Stimulated activated CD8-positive, alpha-beta memory T cell treated with anti-CD3 and anti-CD28 coated beads, Interleukin-4, amount 100 ng/mL, for 4 hours (primary cell): ENCODE results near the gene CFAP20.

Experiments
- DNase-seq, 2 donors: peaks; one replicate each; pipeline ENCODE4 v3.0.0-alpha.2; 2020; ENCODE audit warnings: low read depth in 2 of 2, low spot score in 1 of 2

CFAP20 gene

GRCh38 chr16:58129097-58129936 lies at the start of gene CFAP20:
Gene CFAP20 (minus strand): TSS chr16:58129381. CDS start chr16:58129115, 266 bp downstream.
- peak; percentile 89 to 97 for DNase-seq

DNA sequence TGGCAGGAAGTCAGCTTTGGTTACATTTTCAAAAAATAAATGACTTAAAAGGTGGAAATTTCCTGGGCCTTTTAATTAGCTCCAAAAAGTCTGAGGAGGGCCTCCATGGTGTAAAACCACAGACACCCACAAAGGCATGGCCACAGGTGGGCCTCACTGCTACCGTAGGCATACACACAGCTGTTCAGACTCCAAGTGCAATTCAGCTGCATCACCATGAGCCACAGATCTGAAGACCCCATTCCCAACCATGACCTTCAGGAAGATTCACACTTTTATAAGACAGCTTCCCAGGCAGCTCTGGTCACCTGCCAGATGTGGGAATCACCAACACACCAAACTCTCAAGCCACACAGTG lies 48.2 kb upstream of the CFAP20 start:
- DNase-seq = no peak

GRCh38 chr16:58176608-58177352 lies 47.6 kb upstream of the CFAP20 start:
- no peak for DNase-seq

DNA sequence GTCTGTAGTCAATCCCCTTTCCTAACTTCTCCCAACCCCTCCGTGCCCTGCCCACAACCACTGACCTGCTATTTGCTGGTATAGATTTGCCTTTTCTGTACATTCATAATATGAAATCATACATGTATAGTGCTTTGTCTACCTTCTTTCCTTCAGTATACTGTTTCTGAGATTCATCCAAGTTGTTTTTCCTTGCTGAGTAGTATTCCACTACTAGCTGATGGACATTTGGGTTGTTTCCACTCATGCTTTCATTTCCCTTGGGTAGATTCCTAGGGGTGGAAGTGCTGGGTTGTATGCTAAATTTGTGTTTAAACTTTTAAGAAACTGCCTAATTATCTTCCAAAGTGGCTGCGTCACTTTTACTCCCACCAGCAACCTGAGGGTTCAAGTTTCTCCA lies 41.0 kb upstream of the CFAP20 start:
- no peak for DNase-seq

DNA sequence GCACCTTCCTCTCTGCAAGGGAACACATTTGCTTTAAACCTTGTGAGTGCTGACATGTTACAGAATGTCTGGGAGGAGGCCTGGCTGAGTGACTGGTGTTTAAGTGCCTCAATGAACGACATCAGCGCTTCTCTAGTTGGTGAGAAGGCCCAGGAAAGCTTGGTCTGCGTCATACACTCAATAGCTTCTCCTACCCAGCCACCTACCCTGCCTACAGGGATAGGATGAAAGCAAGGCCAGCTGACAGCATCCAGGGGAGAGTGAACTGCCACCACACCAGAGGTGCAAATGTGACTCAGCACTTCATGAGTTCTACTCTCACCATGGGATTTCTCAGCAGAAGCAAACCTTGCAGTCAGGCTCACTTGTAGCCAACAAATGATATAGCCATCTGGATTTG lies 31.7 kb upstream of the CFAP20 start:
- no peak for DNase-seq

DNA sequence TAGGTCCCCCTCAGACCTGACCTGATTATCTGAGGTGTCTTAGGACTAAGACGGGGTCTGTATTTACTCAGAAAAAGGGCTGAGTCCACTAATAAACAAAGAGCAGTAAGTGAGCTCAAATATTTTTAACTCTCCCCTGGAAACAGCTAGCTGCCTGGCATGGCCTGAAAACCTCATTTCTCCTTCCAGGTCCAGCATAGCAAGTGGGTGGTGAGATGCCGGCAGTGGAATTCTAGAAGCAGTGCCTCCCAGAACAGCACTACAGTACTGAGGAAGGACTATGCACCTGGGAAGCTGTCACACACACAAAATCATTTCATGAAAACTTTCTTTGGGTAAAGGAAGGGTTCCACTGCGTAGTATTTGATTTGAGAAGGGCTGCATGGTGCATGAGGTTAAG lies 29.5 kb upstream of the CFAP20 start:
- DNase-seq = no peak

DNA sequence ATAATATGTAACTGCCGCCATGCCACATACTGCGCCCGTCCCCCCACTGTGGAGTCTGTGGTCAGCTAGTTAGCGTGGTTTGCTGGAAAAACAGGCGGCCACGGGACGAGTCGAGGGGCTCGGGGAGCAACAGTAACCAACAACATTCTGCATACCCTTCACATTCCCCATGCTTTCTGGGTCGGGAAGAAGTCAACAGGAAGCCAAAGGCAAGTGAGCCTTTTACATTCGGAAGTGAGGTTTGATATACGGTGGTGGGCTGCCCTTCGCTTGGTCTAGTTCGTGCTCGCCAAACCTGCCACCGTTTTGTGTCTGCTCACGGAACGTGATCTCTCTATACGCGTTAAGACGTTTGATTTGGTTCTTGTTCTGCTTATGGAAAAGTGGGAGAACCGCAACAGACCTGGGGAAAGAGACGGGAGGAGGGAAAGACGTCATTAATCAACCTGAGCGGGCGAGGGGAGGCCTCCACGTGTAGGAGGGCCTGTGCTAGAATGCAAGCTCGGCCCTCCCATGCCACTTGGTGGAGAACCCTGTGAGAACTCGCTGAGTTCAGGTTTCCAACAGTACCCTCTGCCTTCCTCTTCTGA lies 28.9 kb upstream of the CFAP20 start:
- DNase-seq = no peak

GRCh38 chr16:58157239-58157638 lies 28.1 kb upstream of the CFAP20 start:
- DNase-seq = no peak

GRCh38 chr16:58155839-58156238 lies 26.7 kb upstream of the CFAP20 start:
- no peak for DNase-seq

DNA sequence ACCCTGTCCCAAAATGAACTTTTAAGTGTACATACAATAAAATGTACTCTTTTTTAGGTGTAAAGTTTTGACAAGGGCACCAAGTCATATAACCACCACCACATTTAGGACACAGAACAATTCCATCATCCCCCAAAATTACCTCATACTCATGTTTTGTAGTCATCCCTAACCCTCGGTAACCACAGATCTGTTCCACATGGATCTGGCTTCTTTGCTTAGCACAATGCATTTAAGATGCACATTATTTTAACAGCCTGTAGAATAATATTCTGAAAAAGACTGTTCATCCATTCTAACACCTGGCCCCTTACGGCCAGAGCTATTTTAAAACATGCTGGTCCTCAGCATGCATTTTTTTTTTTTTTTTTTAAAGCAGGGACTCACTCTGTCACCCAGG lies 25.2 kb upstream of the CFAP20 start:
- DNase-seq = no peak

DNA sequence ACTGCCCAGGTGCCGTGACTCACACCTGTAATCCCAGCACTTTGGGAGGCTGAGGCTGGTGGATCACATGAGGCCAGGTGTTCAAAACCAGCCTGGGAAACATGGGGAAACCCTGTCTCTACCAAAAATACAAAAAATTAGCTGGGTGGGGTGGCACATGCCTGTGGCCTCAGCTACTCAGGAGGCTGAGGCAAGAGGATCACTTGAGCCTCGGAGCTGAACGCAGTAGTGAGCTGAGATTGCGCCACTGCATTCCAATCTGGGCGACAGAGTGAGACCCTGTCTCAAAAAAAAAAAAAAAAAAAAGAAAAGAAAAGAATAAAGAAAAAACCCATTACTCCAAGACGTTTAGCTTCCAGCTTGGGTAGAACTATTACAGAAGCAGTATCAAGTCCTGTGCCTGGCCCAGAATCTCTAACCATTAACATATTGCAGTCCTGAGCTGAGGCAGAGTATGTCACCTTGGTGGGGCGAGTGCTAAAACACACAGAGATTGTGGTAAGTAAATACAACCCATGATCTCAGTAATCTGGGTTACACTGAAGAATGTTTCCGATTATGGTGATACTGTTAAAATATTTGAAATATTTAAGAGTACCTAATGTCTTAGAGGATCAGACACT lies 23.2 kb upstream of the CFAP20 start:
- DNase-seq = no peak

GRCh38 chr16:58148526-58148925 lies 19.3 kb upstream of the CFAP20 start:
- no peak for DNase-seq

DNA sequence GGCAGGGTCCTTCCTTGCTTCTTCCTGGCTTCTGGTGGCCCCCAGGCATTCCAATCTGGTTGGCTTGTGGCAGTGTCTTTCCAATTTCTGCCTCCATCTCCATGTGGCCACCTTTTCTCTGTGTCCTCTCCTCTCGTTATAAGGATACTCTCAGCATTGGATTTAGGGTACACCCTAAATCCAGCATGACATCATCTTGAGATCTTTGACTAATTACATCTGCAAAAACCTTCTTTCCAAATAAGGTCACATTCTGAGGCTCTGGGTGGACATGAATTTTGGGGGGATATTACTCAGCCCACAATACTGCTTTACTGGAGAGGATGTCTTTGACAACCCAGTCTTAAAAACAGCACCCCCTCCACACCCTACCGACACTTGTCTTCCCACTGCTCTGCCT lies 18.9 kb upstream of the CFAP20 start:
- no peak for DNase-seq

- DNase-seq = no peak
Measured at GRCh38 chr16:58138852-58139251, 9.7 kb upstream of the CFAP20 start.

- no peak for DNase-seq
Measured at GRCh38 chr16:58137581-58137980, 8.4 kb upstream of the CFAP20 start.

- DNase-seq = no peak
Measured at GRCh38 chr16:58128711-58129096, 477 bp downstream of the CFAP20 start.

DNA sequence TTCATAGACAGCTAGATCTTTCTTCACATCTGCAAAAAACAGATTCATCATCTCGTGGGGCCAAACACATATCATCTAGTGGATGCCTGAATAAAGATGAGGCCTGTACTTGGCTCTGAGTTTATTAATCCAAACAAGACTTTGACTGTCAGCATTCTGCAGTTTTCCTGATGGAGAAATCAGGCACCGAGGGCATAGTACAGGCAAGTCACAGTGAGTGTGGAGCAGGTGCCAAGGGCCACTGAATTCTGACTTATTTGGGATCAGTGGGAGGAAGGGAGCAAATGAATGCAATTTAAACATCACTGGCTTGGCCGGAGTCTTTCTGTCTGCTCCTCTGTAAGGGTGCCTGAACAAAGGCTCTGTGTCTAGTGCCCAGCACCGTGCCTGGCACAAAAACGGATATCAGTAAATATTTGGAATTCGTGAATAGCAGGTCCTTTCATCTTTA lies 975 bp downstream of the CFAP20 start:
- DNase-seq = no peak

DNA sequence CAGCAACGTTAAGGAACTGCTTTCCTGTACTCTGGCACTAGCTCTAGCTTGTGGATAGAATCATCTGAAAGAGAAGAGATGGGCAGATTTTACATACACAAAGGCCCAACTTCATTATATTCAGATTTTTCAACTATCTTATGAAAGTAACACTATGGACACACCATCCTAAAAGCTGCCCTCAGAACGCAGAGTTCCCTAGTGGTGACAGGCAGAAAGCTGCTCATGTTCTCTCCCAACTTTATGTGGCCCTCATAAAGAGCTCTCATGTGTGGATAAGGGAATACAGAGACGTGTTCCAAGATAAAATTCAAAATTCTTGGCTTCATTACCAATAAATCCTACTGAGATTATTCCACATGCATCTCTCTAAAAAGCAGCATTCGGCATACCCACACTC lies 1.5 kb downstream of the CFAP20 start:
- DNase-seq = no peak

GRCh38 chr16:58127033-58127556 lies 2.1 kb downstream of the CFAP20 start:
- DNase-seq = no peak

GRCh38 chr16:58126451-58126961 lies 2.7 kb downstream of the CFAP20 start:
- no peak for DNase-seq

DNA sequence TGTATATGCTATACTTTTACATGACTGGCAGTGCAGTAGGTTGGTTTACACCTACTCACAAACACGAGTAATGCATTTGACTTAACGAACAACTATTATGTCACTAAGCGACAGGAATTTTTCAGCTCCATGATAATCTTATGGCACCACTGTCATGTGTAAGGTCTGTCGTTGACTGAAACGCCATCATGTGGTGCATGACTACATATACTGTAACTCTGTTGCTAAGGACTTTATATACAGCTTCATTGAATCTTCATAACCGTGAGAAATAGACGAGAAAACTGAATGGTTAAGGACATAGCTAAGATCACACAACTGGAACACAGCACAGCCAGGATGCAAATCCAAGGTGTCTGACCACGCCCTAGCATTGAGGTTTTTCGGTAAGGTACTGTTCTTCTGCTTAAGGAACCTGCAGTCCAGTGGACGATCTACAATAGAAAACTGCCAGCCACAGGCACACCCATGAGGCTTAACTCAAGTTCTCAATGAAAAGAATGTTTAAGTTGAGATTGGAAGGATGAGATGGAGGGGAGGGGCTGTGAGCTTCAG lies 3.3 kb downstream of the CFAP20 start:
- DNase-seq = no peak
